H1 (cell line): ENCODE measurements around the gene CCNI2. TPM values are rescaled to one million over a fixed set of nuclear protein-coding genes. Genes with fewer than 3 reads are reported as not detected.

Experiments used
- EGR1 ChIP-seq: IDR thresholded peaks from 2 replicates; pipeline ENCODE4 v1.6.1; 2011; ENCODE audit warnings: low read depth, low read length, borderline replicate concordance
- JUN ChIP-seq: IDR thresholded peaks from 2 replicates; pipeline ENCODE4 v1.6.1; 2011; ENCODE audit warnings: low read depth, mild to moderate bottlenecking, improper control_type of control experiment, low read length
- RFX5 ChIP-seq: IDR thresholded peaks from 2 replicates; pipeline ENCODE4 v1.6.1; 2011; ENCODE audit warnings: low read depth, low read length, improper control_type of control experiment, borderline replicate concordance
- TEAD4 ChIP-seq: IDR thresholded peaks from 2 replicates; pipeline ENCODE4 v1.6.1; 2012; ENCODE audit warnings: low read depth, low read length, inconsistent platforms, mixed read lengths
- polyA plus RNA-seq, 7 experiments: library from polyadenylated mRNA; depleted of rRNA in 3 of 7; stranded (reverse) in 5 of 7; unstranded in 2 of 7; fragments of >200 nt in 5 of 7; fragments of 200-250 nt in 2 of 7; gene quantifications; 1 replicate in 5 of 7; 2 replicates in 1 of 7; 4 replicates in 1 of 7; pipeline versions ENCODE4 v1.2.1 to v1.2.3, GENCODE V29; 2011 to 2013; ENCODE audit warnings: missing spikeins in 2 of 7, mixed read lengths in 2 of 7
- total RNA-seq: library from RNA; stranded (reverse); fragmentation: NEBNext Ultra II Directional; extraction: Animal tissue kit (Norgen Biotek cat#: 25700); gene quantifications from 2 replicates; pipeline ENCODE4 v1.2.1, GENCODE V29; 2021

CCNI2 gene
- total and polyA plus RNA-seq, 2 of the 8 experiments (the other 6 are each of a cell fraction or from before 2014, with no cell fraction given) = 1.3 to 1.4 TPM

GRCh38 chr5:132749506-132749905, 2.3 kb downstream of the CCNI2 start (continued):
- TF ChIP-seq TEAD4 = no peak
- TF ChIP-seq EGR1 = no peak
- no peak for TF ChIP-seq RFX5
- no peak for TF ChIP-seq JUN
